BLaER1 treated with 17β-estradiol and CSF1 and Interleukin-3, amounts not matched to agents 10 nM and 100 nM (cell line): ENCODE results near the gene ANO1.

ENCODE experiments used
- H3K27ac ChIP-seq, 11 experiments: shearing (Covaris generic); formaldehyde crosslinking; 2 replicates each; pipeline ENCODE4 v1.8.1; 2022
- H3K27me3 ChIP-seq, 11 experiments: shearing (Covaris generic); formaldehyde crosslinking; 2 replicates each; pipeline ENCODE4 v1.8.1; 2022
- H3K36me3 ChIP-seq, 11 experiments: shearing (Covaris generic); formaldehyde crosslinking; 2 replicates each; pipeline ENCODE4 v1.8.1; 2022
- H3K4me1 ChIP-seq, 10 experiments: shearing (Covaris generic); formaldehyde crosslinking; 2 replicates each; pipeline ENCODE4 v1.8.1; 2022
- H3K4me2 ChIP-seq, 11 experiments: shearing (Covaris generic); formaldehyde crosslinking; 2 replicates each; pipeline ENCODE4 v1.8.1; 2022
- H3K4me3 ChIP-seq, 10 experiments: shearing (Covaris generic); formaldehyde crosslinking; 2 replicates each; pipeline ENCODE4 v1.8.1; 2022
- H3K9ac ChIP-seq, 11 experiments: shearing (Covaris generic); formaldehyde crosslinking; 2 replicates each; pipeline ENCODE4 v1.8.1; 2022
- H3K9me3 ChIP-seq, 11 experiments: shearing (Covaris generic); formaldehyde crosslinking; replicated peaks in 1 of 11; 2 replicates each; pipeline ENCODE4 v1.8.1; 2022
- H4K20me1 ChIP-seq, 11 experiments: shearing (Covaris generic); formaldehyde crosslinking; 2 replicates each; pipeline ENCODE4 v1.8.1; 2022
- Cebpa-rat ChIP-seq, 11 experiments: shearing (Covaris generic); IDR thresholded peaks; 2 replicates each; pipeline ENCODE4 v1.8.1; 2022

Gene ANO1

DNA sequence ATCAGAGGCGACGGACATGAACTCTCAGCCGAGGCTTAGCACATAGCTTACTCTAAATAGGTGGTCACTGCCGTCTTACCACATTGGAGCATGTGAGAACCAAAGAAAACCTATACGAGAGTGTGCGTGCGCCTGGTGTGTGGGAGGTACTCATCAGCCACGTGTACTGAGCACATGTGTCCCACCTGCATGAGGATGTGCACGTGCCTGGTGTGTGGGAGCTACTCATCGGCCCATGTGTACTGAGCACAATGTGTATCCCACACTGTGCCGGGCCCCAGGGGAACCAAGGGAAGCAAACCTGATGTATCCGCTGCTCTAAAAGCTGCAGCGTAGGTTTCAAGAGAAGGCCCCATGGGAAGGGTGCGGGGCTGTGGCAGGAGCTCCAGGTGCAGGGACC is 56.4 kb downstream of the ANO1 start:
- Histone ChIP-seq H3K4me1 (peaks cover 5 to 40% (median 37%) of the 10 kb centered on the region in 10 experiments; a peak in 18 of 20 replicates), H3K27me3 (peaks cover 0 to 14% (median 0%) of the 10 kb centered on the region in 11 experiments; a peak in 2 of 22 replicates), H3K9ac (peak overlapping the region in 1 of 11 experiments; percentile 14; a peak in 1 of 22 replicates), H4K20me1 (peaks cover 0 to 8% (median 0%) of the 10 kb centered on the region in 11 experiments; a peak in 1 of 22 replicates), H3K4me2 (peak overlapping the region in 10 of 11 experiments; percentile 12 to 84 (median 78); a peak in 18 of 22 replicates), H3K9me3 (no peaks in the 10 kb centered on the region), H3K36me3 (no peaks in the 10 kb centered on the region), H3K4me3 (no peak overlapping the region), H3K27ac (peak overlapping the region in 1 of 11 experiments; percentile 7; a peak in 3 of 22 replicates)
- TF ChIP-seq Cebpa-rat (IDR thresholded peaks at IDR 0.05): no peak

DNA sequence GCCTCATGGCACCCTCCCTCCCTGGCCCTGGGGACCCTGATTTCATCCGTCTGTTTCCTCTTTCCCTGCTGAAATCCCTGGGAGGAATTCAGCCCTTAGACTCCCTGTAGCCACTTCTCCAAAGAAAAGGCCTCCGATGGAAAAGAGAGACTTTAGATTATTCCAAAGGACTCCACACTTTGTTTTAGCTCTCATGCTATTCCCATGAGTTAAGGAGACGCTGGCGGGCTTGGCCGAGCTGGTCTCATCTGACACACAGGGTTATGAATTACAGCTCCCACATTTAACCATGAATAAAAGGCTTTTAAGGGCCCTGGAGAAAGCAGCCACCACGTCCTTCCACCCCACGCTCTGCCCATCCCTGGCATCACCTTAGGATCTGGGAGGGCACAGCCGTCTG is 57.0 kb downstream of the ANO1 start:
- Histone ChIP-seq H3K9ac (0 out of 22 replicates have a peak overlapping the region, but pooled peaks of 2 of the 11 experiments have one; percentile 0 to 14), H3K9me3 (no peaks in the 10 kb centered on the region), H3K36me3 (no peaks in the 10 kb centered on the region), H3K4me2 (peak overlapping the region in 9 of 11 experiments; percentile 16 to 84 (median 79); a peak in 18 of 22 replicates), H3K27ac (no peak overlapping the region), H3K4me3 (no peak overlapping the region), H3K27me3 (peaks cover 0 to 14% (median 0%) of the 10 kb centered on the region in 11 experiments; a peak in 2 of 22 replicates), H3K4me1 (peaks cover 5 to 40% (median 36%) of the 10 kb centered on the region in 10 experiments; a peak in 18 of 20 replicates), H4K20me1 (peaks cover 0 to 8% (median 0%) of the 10 kb centered on the region in 11 experiments; a peak in 1 of 22 replicates)
- TF ChIP-seq Cebpa-rat (IDR thresholded peaks at IDR 0.05): no peak

DNA sequence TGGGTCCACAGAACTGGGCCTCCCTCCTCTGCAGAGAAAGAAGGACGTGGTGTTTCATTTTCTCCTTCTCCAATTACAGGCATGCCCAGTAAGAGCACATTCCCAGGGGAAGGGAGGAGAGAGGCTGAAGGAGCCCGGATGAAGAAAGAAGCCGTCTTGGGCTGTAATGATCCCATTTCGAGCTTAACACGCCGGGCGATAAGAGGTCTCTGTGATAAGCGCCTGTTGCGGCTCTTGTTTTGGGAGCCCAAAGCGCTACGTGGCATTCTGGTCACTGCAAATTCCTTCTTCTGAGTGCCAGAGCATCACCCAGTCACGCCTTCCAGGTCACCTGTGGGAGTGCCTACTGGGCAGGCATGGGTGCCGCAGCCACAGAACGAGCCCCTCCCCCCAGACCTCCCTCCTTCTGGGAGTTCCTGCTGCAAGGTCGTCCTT is 57.5 kb downstream of the ANO1 start:
- H3K9ac ChIP-seq: 0 out of 22 replicates have a peak overlapping the region, but pooled peaks of 2 of the 11 experiments have one; percentile 0 to 14
- H3K9me3 ChIP-seq: no peaks in the 10 kb centered on the region
- no peak overlapping the region for H3K4me3 ChIP-seq
- no peaks in the 10 kb centered on the region for H3K36me3 ChIP-seq
- H3K4me2 ChIP-seq: peak overlapping the region in 10 of 11 experiments; percentile 14 to 84 (median 78); a peak in 18 of 22 replicates
- TF ChIP-seq Cebpa-rat (IDR thresholded peaks at IDR 0.05): 0 out of 22 replicates have a peak, but pooled peaks of 1 of the 11 experiments have one; percentile 9
- peaks cover 0 to 8% (median 0%) of the 10 kb centered on the region in 11 experiments; a peak in 1 of 22 replicates for H4K20me1 ChIP-seq
- H3K27me3 ChIP-seq: peaks cover 0 to 14% (median 0%) of the 10 kb centered on the region in 11 experiments; a peak in 2 of 22 replicates
- peaks cover 5 to 40% (median 36%) of the 10 kb centered on the region in 10 experiments; a peak in 18 of 20 replicates for H3K4me1 ChIP-seq
- H3K27ac ChIP-seq: 0 out of 22 replicates have a peak overlapping the region, but pooled peaks of 1 of the 11 experiments have one; percentile 13

- Histone ChIP-seq H3K4me1 (peaks cover 15 to 55% (median 52%) of the 10 kb centered on the region in 10 experiments), H3K27ac (no peak overlapping the region), H3K27me3 (peaks cover 0 to 28% (median 0%) of the 10 kb centered on the region in 11 experiments; a peak in 7 of 22 replicates), H3K36me3 (no peaks in the 10 kb centered on the region), H3K4me3 (no peak overlapping the region), H3K9me3 (no peaks in the 10 kb centered on the region), H3K4me2 (no peak overlapping the region), H3K9ac (0 out of 22 replicates have a peak overlapping the region, but pooled peaks of 1 of the 11 experiments have one; percentile 1), H4K20me1 (peaks cover 0 to 8% (median 0%) of the 10 kb centered on the region in 11 experiments; a peak in 1 of 22 replicates)
- no peak for TF ChIP-seq Cebpa-rat (IDR thresholded peaks at IDR 0.05)
These were observed 59.3 kb downstream of the ANO1 start for GRCh38 chr11:70137383-70137782.

- no peak for TF ChIP-seq Cebpa-rat (IDR thresholded peaks at IDR 0.05)
- no peak overlapping the region for H3K4me2 ChIP-seq
- H3K36me3 ChIP-seq: no peaks in the 10 kb centered on the region
- peaks cover 0 to 8% (median 0%) of the 10 kb centered on the region in 11 experiments; a peak in 1 of 22 replicates for H4K20me1 ChIP-seq
- peaks cover 15 to 62% (median 59%) of the 10 kb centered on the region in 10 experiments for H3K4me1 ChIP-seq
- no peak overlapping the region for H3K4me3 ChIP-seq
- no peaks in the 10 kb centered on the region for H3K9me3 ChIP-seq
- peaks cover 0 to 33% (median 0%) of the 10 kb centered on the region in 11 experiments; a peak in 8 of 22 replicates for H3K27me3 ChIP-seq
- H3K9ac ChIP-seq: no peak overlapping the region
- no peak overlapping the region for H3K27ac ChIP-seq
These were observed 60.3 kb downstream of the ANO1 start for GRCh38 chr11:70138403-70138802.

- TF ChIP-seq Cebpa-rat (IDR thresholded peaks at IDR 0.05): no peak
- no peak overlapping the region for H3K9ac ChIP-seq
- H3K4me1 ChIP-seq: peaks cover 10 to 49% (median 47%) of the 10 kb centered on the region in 10 experiments
- no peak overlapping the region for H3K27ac ChIP-seq
- no peak overlapping the region for H3K4me3 ChIP-seq
- peaks cover 0 to 8% (median 0%) of the 10 kb centered on the region in 11 experiments; a peak in 1 of 22 replicates for H4K20me1 ChIP-seq
- no peaks in the 10 kb centered on the region for H3K36me3 ChIP-seq
- H3K27me3 ChIP-seq: peaks cover 0 to 31% (median 0%) of the 10 kb centered on the region in 11 experiments; a peak in 8 of 22 replicates
- H3K4me2 ChIP-seq: no peak overlapping the region
- H3K9me3 ChIP-seq: no peaks in the 10 kb centered on the region
These were observed 61.8 kb downstream of the ANO1 start for GRCh38 chr11:70139785-70140410.

DNA sequence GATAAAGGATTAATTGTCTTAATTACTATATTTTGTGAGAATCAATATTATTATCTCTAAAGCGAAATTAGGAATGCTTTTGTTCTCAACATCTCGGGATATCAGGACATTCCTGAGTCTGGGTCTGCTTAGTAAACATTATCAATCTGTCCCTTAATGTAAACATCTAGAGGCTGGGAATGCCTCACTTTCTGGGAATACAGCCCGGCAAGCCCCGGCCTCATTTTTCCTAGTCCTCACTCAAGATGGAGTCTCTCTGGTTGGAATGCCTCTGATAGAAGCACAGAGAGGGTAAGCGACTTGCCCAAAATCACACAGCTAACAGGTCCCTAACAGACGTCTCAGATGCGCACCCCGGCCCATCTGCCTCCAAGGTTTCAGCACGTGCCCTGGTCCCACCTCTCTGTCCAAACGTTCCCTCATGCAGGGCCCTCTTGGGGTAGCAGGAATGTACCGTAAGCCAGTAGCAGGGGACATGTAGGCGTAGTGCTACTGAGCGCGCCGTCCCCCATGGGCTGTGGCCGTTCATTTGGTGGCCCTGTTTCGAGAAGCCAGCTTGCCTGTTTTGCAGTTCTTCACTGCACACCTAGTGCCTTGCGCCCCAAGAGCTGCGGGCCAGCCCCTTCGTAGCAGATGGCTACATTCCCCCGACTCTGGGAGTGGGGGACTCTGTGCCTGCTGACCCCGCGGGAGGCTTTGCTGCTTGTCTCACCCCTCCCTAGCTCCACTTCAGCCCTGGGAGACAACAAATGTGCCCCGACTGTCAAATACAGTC is 62.8 kb downstream of the ANO1 start:
- no peaks in the 10 kb centered on the region for H3K36me3 ChIP-seq
- H3K4me1 ChIP-seq: peaks cover 10 to 42% (median 37%) of the 10 kb centered on the region in 10 experiments
- H3K4me3 ChIP-seq: no peak overlapping the region
- H4K20me1 ChIP-seq: peaks cover 0 to 8% (median 0%) of the 10 kb centered on the region in 11 experiments; a peak in 1 of 22 replicates
- no peak overlapping the region for H3K27ac ChIP-seq
- H3K9ac ChIP-seq: no peak overlapping the region
- H3K9me3 ChIP-seq: no peaks in the 10 kb centered on the region
- H3K27me3 ChIP-seq: peaks cover 0 to 21% (median 0%) of the 10 kb centered on the region in 11 experiments; a peak in 7 of 22 replicates
- no peak for TF ChIP-seq Cebpa-rat (IDR thresholded peaks at IDR 0.05)
- peak overlapping the region; percentile 38 to 88 (median 76) for H3K4me2 ChIP-seq

DNA sequence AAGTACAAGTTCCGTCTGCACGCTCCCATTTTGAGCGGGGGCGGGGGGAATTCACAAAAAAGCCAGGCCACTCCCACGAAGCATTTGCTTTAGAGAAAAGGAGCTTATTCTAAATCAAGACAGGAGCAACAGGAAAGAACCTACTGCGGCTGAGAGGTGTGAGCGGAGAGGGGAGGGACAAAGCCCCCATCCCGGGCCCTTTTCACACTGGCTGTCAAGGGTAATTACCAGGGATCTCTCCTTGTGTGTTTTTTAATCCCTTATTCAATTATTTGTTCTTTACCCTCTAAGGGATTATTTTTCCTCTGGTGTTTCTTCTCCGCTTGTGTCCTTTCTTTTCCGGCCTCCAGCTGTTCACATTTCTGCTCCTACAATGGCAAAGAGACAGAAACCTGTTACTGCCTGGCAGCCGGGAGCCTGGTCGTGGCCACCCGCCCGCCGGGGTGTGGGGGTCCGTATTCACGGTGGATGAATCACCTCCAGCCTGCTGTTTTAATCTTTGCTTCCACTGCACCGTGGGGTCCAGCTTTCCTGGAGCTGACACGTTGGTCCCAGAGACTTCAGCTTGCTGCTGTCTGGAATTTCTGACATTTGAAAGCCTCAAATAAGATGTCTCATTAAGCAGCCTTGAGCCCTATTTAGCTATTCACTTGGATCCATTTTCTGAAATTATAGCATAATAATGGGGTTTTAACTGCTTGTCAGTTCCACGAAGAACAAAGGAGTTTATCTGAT is 63.5 kb downstream of the ANO1 start:
- Histone ChIP-seq H3K4me2 (peak overlapping the region; percentile 38 to 88 (median 76)), H3K36me3 (no peaks in the 10 kb centered on the region), H3K9ac (peak overlapping the region in 2 of 11 experiments; percentile 19 to 50; a peak in 2 of 22 replicates), H3K9me3 (no peaks in the 10 kb centered on the region), H3K27me3 (peaks cover 0 to 19% (median 0%) of the 10 kb centered on the region in 11 experiments; a peak in 7 of 22 replicates), H4K20me1 (0 out of 22 replicates have a peak, but pooled peaks cover 0 to 1% (median 0%) of the 10 kb centered on the region in 11 experiments), H3K4me3 (no peak overlapping the region), H3K4me1 (peaks cover 10 to 40% (median 33%) of the 10 kb centered on the region in 10 experiments), H3K27ac (peak overlapping the region in 4 of 11 experiments; percentile 12 to 21 (median 12); a peak in 4 of 22 replicates)
- TF ChIP-seq Cebpa-rat (IDR thresholded peaks at IDR 0.05): no peak
